Astrocyte (in vitro differentiated cells and primary cell): Measurements from ENCODE around the gene FAM222B. TPM values are rescaled to one million over a fixed set of nuclear protein-coding genes. Genes with fewer than 3 reads are reported as not detected.

Source experiments
- DNase-seq: peaks from one replicate; pipeline ENCODE4 v3.0.0-alpha.2; 2010; ENCODE audit warnings: low read depth
- FAIRE-seq: peaks from 2 replicates; lab custom pipeline; 2011; peaks lifted over from hg19 to GRCh38; lab: Jason Lieb, UNC
- H2AFZ ChIP-seq: 2 replicates; pipeline ENCODE4 v1.6.0; 2012; ENCODE audit warnings: low read depth, low read length, inconsistent platforms
- H3K27ac ChIP-seq: 2 replicates; pipeline ENCODE4 v1.5.1; 2011; ENCODE audit warnings: low read depth, low read length, inconsistent platforms
- H3K27me3 ChIP-seq: 2 replicates; pipeline ENCODE4 v1.6.0; 2011; ENCODE audit warnings: low read length, inconsistent platforms; ENCODE audit not compliant: insufficient read depth
- H3K36me3 ChIP-seq: 2 replicates; pipeline ENCODE4 v1.5.1; 2011; ENCODE audit warnings: low read length, inconsistent platforms; ENCODE audit not compliant: insufficient read depth
- H3K4me1 ChIP-seq: 2 replicates; pipeline ENCODE4 v1.5.1; 2011; ENCODE audit warnings: low read length, inconsistent platforms; ENCODE audit not compliant: insufficient read depth
- H3K4me2 ChIP-seq: 2 replicates; pipeline ENCODE4 v1.6.0; 2012; ENCODE audit warnings: low read length, inconsistent platforms
- H3K4me3 ChIP-seq: 2 replicates; pipeline ENCODE4 v1.5.1; 2011; ENCODE audit warnings: low read depth, mild to moderate bottlenecking, low read length, inconsistent platforms; ENCODE audit not compliant: insufficient read depth
- H3K79me2 ChIP-seq: 2 replicates; pipeline ENCODE4 v1.6.0; 2012; ENCODE audit warnings: mild to moderate bottlenecking, low read length, inconsistent platforms; ENCODE audit not compliant: insufficient read depth
- H3K9ac ChIP-seq: 2 replicates; pipeline ENCODE4 v1.6.0; 2012; ENCODE audit warnings: mild to moderate bottlenecking, low read length, inconsistent platforms
- H3K9me3 ChIP-seq: 2 replicates; pipeline ENCODE4 v1.5.1; 2012; ENCODE audit warnings: low read depth, mild to moderate bottlenecking, low read length, inconsistent platforms; ENCODE audit not compliant: insufficient read depth
- H4K20me1 ChIP-seq: 2 replicates; pipeline ENCODE4 v1.6.0; 2012; ENCODE audit warnings: low read length, inconsistent platforms; ENCODE audit not compliant: insufficient read depth
- H3K27ac Mint-ChIP-seq: one replicate; pipeline ENCODE4 v1.8.0; 2021; ENCODE audit warnings: mild to moderate bottlenecking, mixed read lengths; ENCODE audit not compliant: unreplicated experiment
- H3K27me3 Mint-ChIP-seq: one replicate; pipeline ENCODE4 v1.8.0; 2021; ENCODE audit warnings: low read depth, mixed read lengths; ENCODE audit not compliant: unreplicated experiment
- H3K36me3 Mint-ChIP-seq: one replicate; pipeline ENCODE4 v1.8.0; 2021; ENCODE audit warnings: low read depth, mixed read lengths; ENCODE audit not compliant: unreplicated experiment
- H3K4me1 Mint-ChIP-seq: one replicate; pipeline ENCODE4 v1.8.0; 2021; ENCODE audit warnings: low read depth, mixed read lengths; ENCODE audit not compliant: unreplicated experiment
- H3K4me3 Mint-ChIP-seq: one replicate; pipeline ENCODE4 v1.8.0; 2021; ENCODE audit warnings: mild to moderate bottlenecking, moderate library complexity, mixed read lengths; ENCODE audit not compliant: unreplicated experiment
- H3K9me3 Mint-ChIP-seq: one replicate; pipeline ENCODE4 v1.8.0; 2021; ENCODE audit warnings: mild to moderate bottlenecking, mixed read lengths; ENCODE audit not compliant: unreplicated experiment
- CTCF ChIP-seq: IDR thresholded peaks from 2 replicates; pipeline ENCODE4 v1.5.1; 2011; ENCODE audit warnings: low read depth, mild to moderate bottlenecking, inconsistent platforms, low read length, moderate library complexity; ENCODE audit not compliant: insufficient read depth
- EZH2 ChIP-seq: IDR thresholded peaks from 2 replicates; pipeline ENCODE4 v1.6.1; 2012; ENCODE audit warnings: mild to moderate bottlenecking, low read length, inconsistent platforms; ENCODE audit not compliant: insufficient read depth
- total RNA-seq: library from RNA; stranded (reverse); gene quantifications from 2 replicates; pipeline ENCODE4 v1.2.1, GENCODE V29; 2021

Gene FAM222B
- total RNA-seq, 1 donor from 2014 or later: 53.0 TPM

- Mint-ChIP-seq H3K4me1 (peaks cover 33% of the 10 kb centered on the region), H3K4me3 (peak overlapping the region; percentile 92), H3K9me3 (no peaks in the 10 kb centered on the region), H3K27ac (peak overlapping the region; percentile 72), H3K36me3 (no peaks in the 10 kb centered on the region), H3K27me3 (no peaks in the 10 kb centered on the region)
- Histone ChIP-seq H3K9me3 (no peaks in the 10 kb centered on the region), H3K27me3 (no peaks in the 10 kb centered on the region), H3K9ac (peak overlapping the region; percentile 98), H2AFZ (peak overlapping the region; percentile 59), H4K20me1 (peaks cover 38% of the 10 kb centered on the region), H3K36me3 (no peaks in the 10 kb centered on the region), H3K4me1 (peaks cover 28% of the 10 kb centered on the region), H3K4me3 (peak overlapping the region; percentile 80), H3K79me2 (peaks cover 66% of the 10 kb centered on the region), H3K27ac (peak overlapping the region; percentile 96), H3K4me2 (peak overlapping the region; percentile 92)
- TF ChIP-seq EZH2 (no peak), CTCF (no peak)
- FAIRE-seq: no peak
- peak; percentile 7 for DNase-seq
These were observed 30.9 kb downstream of the FAM222B start for GRCh38 chr17:28811651-28812090.

- H3K27ac ChIP-seq: no peak overlapping the region
- peaks cover 28% of the 10 kb centered on the region for H3K4me1 ChIP-seq
- TF ChIP-seq CTCF (no peak), EZH2 (no peak)
- Mint-ChIP-seq H3K4me1 (peaks cover 39% of the 10 kb centered on the region), H3K4me3 (peak overlapping the region; percentile 92), H3K27me3 (no peaks in the 10 kb centered on the region), H3K9me3 (no peaks in the 10 kb centered on the region), H3K36me3 (no peaks in the 10 kb centered on the region), H3K27ac (peak overlapping the region; percentile 72)
- no peaks in the 10 kb centered on the region for H3K36me3 ChIP-seq
- H3K9me3 ChIP-seq: no peaks in the 10 kb centered on the region
- no peak overlapping the region for H2AFZ ChIP-seq
- H4K20me1 ChIP-seq: peaks cover 43% of the 10 kb centered on the region
- no peak overlapping the region for H3K4me3 ChIP-seq
- peaks cover 66% of the 10 kb centered on the region for H3K79me2 ChIP-seq
- FAIRE-seq (no peak), DNase-seq (no peak)
- no peak overlapping the region for H3K9ac ChIP-seq
- H3K27me3 ChIP-seq: no peaks in the 10 kb centered on the region
- H3K4me2 ChIP-seq: no peak overlapping the region
These were observed 32.2 kb downstream of the FAM222B start for GRCh38 chr17:28810437-28810836.

- peak overlapping the region; percentile 80 for H3K4me3 Mint-ChIP-seq
- H2AFZ ChIP-seq: no peak overlapping the region
- H3K79me2 ChIP-seq: peaks cover 73% of the 10 kb centered on the region
- peaks cover 28% of the 10 kb centered on the region for H3K4me1 ChIP-seq
- FAIRE-seq (peak; percentile 58), DNase-seq (peak; percentile 88)
- H3K4me1 Mint-ChIP-seq: peaks cover 37% of the 10 kb centered on the region
- H3K27ac Mint-ChIP-seq: peak overlapping the region; percentile 99
- H3K27me3 ChIP-seq: no peaks in the 10 kb centered on the region
- H3K9ac ChIP-seq: peak overlapping the region; percentile 79
- H3K27ac ChIP-seq: peak overlapping the region; percentile 92
- H3K36me3 ChIP-seq: no peaks in the 10 kb centered on the region
- H3K36me3 Mint-ChIP-seq: peaks cover 2% of the 10 kb centered on the region
- H3K4me3 ChIP-seq: peak overlapping the region; percentile 30
- H3K4me2 ChIP-seq: peak overlapping the region; percentile 84
- no peaks in the 10 kb centered on the region for H3K9me3 ChIP-seq
- no peaks in the 10 kb centered on the region for H3K27me3 Mint-ChIP-seq
- H3K9me3 Mint-ChIP-seq: no peaks in the 10 kb centered on the region
- H4K20me1 ChIP-seq: peaks cover 61% of the 10 kb centered on the region
- no peak for TF ChIP-seq EZH2
- no peak for TF ChIP-seq CTCF
These were observed 34.5 kb downstream of the FAM222B start for GRCh38 chr17:28807925-28808634.
